ENCODE data around the gene CCDC191.

- TF ChIP-seq, protein P1, sequence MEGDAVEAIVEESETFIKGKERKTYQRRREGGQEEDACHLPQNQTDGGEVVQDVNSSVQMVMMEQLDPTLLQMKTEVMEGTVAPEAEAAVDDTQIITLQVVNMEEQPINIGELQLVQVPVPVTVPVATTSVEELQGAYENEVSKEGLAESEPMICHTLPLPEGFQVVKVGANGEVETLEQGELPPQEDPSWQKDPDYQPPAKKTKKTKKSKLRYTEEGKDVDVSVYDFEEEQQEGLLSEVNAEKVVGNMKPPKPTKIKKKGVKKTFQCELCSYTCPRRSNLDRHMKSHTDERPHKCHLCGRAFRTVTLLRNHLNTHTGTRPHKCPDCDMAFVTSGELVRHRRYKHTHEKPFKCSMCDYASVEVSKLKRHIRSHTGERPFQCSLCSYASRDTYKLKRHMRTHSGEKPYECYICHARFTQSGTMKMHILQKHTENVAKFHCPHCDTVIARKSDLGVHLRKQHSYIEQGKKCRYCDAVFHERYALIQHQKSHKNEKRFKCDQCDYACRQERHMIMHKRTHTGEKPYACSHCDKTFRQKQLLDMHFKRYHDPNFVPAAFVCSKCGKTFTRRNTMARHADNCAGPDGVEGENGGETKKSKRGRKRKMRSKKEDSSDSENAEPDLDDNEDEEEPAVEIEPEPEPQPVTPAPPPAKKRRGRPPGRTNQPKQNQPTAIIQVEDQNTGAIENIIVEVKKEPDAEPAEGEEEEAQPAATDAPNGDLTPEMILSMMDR (IDR thresholded peaks at IDR 0.05), result no peak
- no peak for TF ChIP-seq POLR2A (IDR thresholded peaks at IDR 0.05; ENCODE audit: low read length)
- no peak for TF ChIP-seq KDM5A (IDR thresholded peaks at IDR 0.05)
- no peak for TF ChIP-seq CEBPB (IDR thresholded peaks at IDR 0.05)
- no peak for TF ChIP-seq RFX5 (IDR thresholded peaks at IDR 0.05)
- no peak for TF ChIP-seq TP53 (CRISPR knock-in tag; IDR thresholded peaks at IDR 0.05)
- no peak for TF ChIP-seq CHD2 (IDR thresholded peaks at IDR 0.05; ENCODE audit: low read length, partially characterized antibody)
These were observed 141.7 kb downstream of the CCDC191 start for GRCh38 chr3:113914646-113915045.

Measured in A549 (cell line).